ENCODE measurements around the gene ABCC2.

Gene ABCC2

DNA sequence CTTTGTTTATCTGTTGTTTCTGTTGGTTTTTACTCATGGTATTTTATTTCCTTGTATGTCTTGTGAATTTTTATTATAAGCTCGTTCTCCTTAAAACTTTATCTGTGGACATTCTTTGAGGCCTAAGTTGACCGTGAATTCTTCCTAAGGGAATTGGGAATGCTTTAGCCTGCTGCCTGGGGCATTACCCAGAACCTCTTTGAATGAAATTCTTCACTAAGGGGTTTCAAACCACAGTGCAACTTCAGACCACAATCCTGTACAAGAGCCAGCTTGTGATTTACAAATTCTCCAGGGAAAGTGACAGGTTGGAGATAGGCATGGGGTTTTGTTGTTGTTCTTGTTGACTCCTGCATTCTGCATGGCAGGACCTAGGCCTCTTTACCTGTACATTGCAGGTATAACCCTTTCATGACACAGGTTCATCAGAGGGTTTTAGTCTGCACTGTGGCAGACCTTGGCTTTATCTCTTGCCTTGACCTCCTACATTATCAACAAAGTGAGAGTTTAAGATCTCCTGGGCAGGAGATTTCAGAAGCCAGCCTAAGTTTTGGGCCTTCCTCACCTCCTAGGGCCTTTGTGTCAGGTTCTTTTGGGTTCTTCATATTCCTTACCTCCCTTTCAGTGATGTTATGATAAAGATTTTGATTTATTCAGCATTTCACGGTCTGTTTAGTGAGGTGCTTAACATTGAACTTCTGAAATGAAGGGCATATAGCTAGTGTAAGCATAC, 70.2 kb downstream of the ABCC2 start:
- DNase-seq (ENCODE audit: low read depth), result no peak
- TF ChIP-seq, protein P1, sequence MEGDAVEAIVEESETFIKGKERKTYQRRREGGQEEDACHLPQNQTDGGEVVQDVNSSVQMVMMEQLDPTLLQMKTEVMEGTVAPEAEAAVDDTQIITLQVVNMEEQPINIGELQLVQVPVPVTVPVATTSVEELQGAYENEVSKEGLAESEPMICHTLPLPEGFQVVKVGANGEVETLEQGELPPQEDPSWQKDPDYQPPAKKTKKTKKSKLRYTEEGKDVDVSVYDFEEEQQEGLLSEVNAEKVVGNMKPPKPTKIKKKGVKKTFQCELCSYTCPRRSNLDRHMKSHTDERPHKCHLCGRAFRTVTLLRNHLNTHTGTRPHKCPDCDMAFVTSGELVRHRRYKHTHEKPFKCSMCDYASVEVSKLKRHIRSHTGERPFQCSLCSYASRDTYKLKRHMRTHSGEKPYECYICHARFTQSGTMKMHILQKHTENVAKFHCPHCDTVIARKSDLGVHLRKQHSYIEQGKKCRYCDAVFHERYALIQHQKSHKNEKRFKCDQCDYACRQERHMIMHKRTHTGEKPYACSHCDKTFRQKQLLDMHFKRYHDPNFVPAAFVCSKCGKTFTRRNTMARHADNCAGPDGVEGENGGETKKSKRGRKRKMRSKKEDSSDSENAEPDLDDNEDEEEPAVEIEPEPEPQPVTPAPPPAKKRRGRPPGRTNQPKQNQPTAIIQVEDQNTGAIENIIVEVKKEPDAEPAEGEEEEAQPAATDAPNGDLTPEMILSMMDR (IDR thresholded peaks at IDR 0.05; ENCODE audit: low read depth, low read length, missing control alignments), result no peak

DNA sequence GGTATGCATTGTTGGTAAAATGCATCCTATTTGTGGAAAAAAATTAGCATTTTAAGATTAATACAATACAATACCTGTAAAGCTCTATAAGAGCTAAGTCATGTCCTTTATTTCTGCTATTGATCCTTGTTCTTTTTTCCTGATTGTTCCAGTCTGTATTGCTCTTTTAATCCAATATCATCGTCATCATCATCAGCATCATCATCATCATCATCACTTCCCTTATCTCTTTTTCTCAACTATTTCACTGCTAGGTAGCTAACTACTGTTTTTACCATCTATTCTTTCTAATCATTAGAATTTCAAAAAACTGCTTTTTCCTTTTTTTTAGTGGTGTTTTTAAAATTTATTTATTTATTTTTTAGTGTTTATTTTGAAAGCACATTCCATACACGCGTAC, 71.2 kb downstream of the ABCC2 start:
- in situ Hi-C loops (cut with HindIII; ENCODE audit: low sequenced_read_pairs), result loop anchor here (10.0 kb wide), 1 partner anchor 61 kb away; no protein-coding TSS in a partner anchor
- DNase-seq (ENCODE audit: low read depth), result no peak

More for the DNA sequence above, 70.2 kb downstream of the ABCC2 start:
- H3K4me3 ChIP-seq (ENCODE audit: low read depth, low read length), result no peak overlapping the region
- in situ Hi-C loops (cut with HindIII; ENCODE audit: low sequenced_read_pairs), result loop anchor here (10.0 kb wide), 1 partner anchor 62 kb away; no protein-coding TSS in a partner anchor

DNA sequence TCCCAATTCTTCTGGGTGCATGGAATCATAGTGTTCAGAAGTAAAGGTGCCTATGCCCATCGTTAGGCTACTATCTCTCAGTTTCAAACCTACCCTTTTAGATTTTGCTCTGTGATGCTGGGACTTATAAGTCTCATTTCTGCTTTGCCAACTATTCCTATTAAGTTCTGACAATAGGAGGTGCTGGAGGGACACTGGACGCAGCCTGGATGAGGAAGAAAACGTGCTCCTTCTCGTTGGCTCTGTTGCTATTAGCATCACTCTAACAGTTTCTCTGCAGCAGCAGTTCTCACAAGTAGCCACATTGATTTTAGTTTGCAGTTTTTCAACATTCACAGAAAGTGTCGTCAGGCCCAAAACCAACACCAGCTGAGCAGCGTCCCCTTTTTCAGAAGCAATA, 72.4 kb downstream of the ABCC2 start:
- in situ Hi-C loops (cut with HindIII; ENCODE audit: low sequenced_read_pairs), result loop anchor here (10.0 kb wide), 1 partner anchor 60 kb away; no protein-coding TSS in a partner anchor
- no peak overlapping the region for H3K4me3 ChIP-seq (ENCODE audit: low read depth, low read length)
- TF ChIP-seq, protein P1 (IDR thresholded peaks at IDR 0.05; ENCODE audit: low read depth, low read length, missing control alignments), result peak; percentile 65
- peak; percentile 53 for DNase-seq (ENCODE audit: low read depth)

More for the DNA sequence above, 71.2 kb downstream of the ABCC2 start:
- TF ChIP-seq, protein P1 (IDR thresholded peaks at IDR 0.05; ENCODE audit: low read depth, low read length, missing control alignments), result no peak
- H3K4me3 ChIP-seq (ENCODE audit: low read depth, low read length), result no peak overlapping the region

DNA sequence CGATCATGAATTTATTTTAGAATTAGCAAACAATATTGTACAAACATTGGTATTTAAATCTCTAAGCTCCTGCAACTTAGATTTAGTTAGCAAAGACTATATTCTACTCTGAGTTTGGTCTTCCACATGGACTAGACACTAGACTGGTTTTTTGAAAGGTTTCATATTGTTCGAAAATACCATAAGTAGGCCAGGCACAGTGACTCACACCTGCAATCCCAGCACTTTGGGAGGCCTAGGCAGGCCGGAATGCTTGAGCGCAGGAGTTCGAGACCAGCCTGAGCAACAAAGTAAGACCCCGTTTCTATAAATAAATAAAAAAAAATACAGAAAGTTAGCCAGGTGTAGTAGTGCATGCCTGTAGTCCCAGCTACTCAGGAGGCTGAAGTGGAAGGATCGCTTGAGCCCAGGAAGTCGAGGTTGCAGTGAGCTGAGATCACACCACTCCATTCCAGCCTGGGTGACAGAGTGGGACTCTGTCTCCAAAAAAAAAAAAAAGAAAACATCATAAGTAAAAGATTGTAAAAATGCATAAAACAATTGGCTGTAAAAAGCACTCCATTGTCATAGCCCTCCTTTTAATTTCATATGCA, 73.1 kb downstream of the ABCC2 start:
- no peak overlapping the region for H3K4me3 ChIP-seq (ENCODE audit: low read depth, low read length)
- no peak for DNase-seq (ENCODE audit: low read depth)
- TF ChIP-seq, protein P1 (IDR thresholded peaks at IDR 0.05; ENCODE audit: low read depth, low read length, missing control alignments), result no peak
- in situ Hi-C loops (cut with HindIII; ENCODE audit: low sequenced_read_pairs), result loop anchor here (10.0 kb wide), 1 partner anchor 59 kb away; no protein-coding TSS in a partner anchor

DNA sequence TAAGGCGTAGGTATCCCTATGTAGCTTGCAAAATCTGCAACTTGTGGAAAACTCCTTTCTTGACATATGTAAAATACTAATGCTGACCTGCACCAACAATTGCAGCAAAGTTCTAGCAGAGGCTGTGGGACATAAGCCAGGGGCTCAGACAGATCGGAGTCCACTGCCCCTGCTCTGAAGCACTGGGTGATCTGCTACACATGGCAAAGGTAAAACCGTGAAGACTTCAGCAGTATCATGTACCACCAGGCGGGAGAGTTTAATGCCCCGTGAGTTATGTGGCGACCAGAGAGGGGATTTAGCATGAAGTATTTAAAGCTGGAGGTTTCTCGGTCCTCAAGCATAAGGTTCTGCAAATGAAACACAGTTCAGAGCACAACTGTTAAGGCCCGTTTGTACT, 76.4 kb downstream of the ABCC2 start:
- no peak for DNase-seq (ENCODE audit: low read depth)
- in situ Hi-C loops (cut with HindIII; ENCODE audit: low sequenced_read_pairs), result loop anchor here (10.0 kb wide), 1 partner anchor 56 kb away; no protein-coding TSS in a partner anchor
- TF ChIP-seq, protein P1 (IDR thresholded peaks at IDR 0.05; ENCODE audit: low read depth, low read length, missing control alignments), result no peak
- H3K4me3 ChIP-seq (ENCODE audit: low read depth, low read length), result no peak overlapping the region

DNA sequence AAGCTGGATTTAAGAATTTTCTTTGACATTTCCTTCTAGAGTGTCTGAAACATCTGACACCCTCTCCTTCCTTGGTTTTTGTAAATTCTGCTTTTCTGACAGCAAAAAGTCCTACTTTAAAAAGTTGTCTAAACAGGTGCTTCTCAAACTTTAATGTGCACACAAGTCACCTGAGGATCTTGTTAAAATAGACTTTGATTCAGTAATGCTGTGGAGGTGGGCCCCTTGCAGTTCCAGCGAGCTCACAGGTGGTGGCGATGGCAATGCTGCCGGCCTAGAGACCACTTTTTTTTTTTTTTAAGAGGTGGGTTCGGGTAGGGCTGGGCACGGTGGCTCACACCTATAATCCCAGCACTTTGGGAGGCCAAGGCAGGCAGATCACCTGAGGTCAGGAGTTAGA, 77.1 kb downstream of the ABCC2 start:
- in situ Hi-C loops (cut with HindIII; ENCODE audit: low sequenced_read_pairs), result loop anchor here (10.0 kb wide), 1 partner anchor 55 kb away; no protein-coding TSS in a partner anchor
- H3K4me3 ChIP-seq (ENCODE audit: low read depth, low read length), result no peak overlapping the region
- TF ChIP-seq, protein P1 (IDR thresholded peaks at IDR 0.05; ENCODE audit: low read depth, low read length, missing control alignments), result peak; percentile 52
- DNase-seq (ENCODE audit: low read depth), result no peak
